Caco-2 (cell line): ENCODE results near the gene NEK9. TPM values are rescaled to one million over a fixed set of nuclear protein-coding genes. Genes with fewer than 3 reads are reported as not detected.
"Not testable (repeated sequence)": the region's sequence is repeated elsewhere in the genome, so short reads cannot be mapped to it uniquely, and the experiment has no call there.

Experiments
- BruUV-seq: library from RNA; stranded (reverse); fragments of 400-500 nt; replicated peaks from 2 replicates; lab custom pipeline; 2021; lab: Mats Ljungman, UMichigan
- CTCF ChIA-PET: fragments of 300-600 bp; sonication (Branson Sonifier 250); formaldehyde crosslinking; loops from one replicate; lab custom pipeline; 2022; ENCODE audit warnings: antibody characterized with exemption; lab: Charles Lee
- POLR2A ChIA-PET: fragments of 300-600 bp; sonication (Branson Sonifier 250); formaldehyde crosslinking; loops from one replicate; lab custom pipeline; 2022; ENCODE audit warnings: antibody characterized with exemption; lab: Charles Lee
- DNase-seq, 2 experiments: peaks; one replicate each; pipeline versions ENCODE4 v3.0.0 to v3.0.0-alpha.2; 2020 to 2022
- H3K27me3 ChIP-seq: replicated peaks from 2 replicates; pipeline ENCODE4 v1.6.0; 2011; ENCODE audit warnings: low read length; ENCODE audit not compliant: control insufficient read depth, insufficient read depth
- H3K36me3 ChIP-seq: 2 replicates; pipeline ENCODE4 v1.5.1; 2011; ENCODE audit warnings: low read length; ENCODE audit not compliant: control insufficient read depth, insufficient read depth
- H3K4me1 ChIP-seq: fragments of 250-450 bp; sonication (Bioruptor Pico); 2 replicates; pipeline ENCODE4 v1.5.1; 2020; ENCODE audit warnings: mild to moderate bottlenecking
- H3K4me3 ChIP-seq: 2 replicates; pipeline ENCODE4 v1.5.1; 2011; ENCODE audit warnings: low read depth, mild to moderate bottlenecking, control low read depth, low read length
- H3K9me3 ChIP-seq: fragments of 250-450 bp; sonication (Bioruptor Pico); 2 replicates; pipeline ENCODE4 v1.5.1; 2020; ENCODE audit warnings: mild to moderate bottlenecking, moderate library complexity
- H3K27ac Mint-ChIP-seq: one replicate; pipeline ENCODE4 v1.8.0; 2022; ENCODE audit warnings: mixed read lengths; ENCODE audit not compliant: unreplicated experiment
- H3K27me3 Mint-ChIP-seq: one replicate; pipeline ENCODE4 v1.8.0; 2022; ENCODE audit warnings: mixed read lengths; ENCODE audit not compliant: insufficient read depth, unreplicated experiment
- H3K36me3 Mint-ChIP-seq: one replicate; pipeline ENCODE4 v1.8.0; 2022; ENCODE audit warnings: mild to moderate bottlenecking, mixed read lengths; ENCODE audit not compliant: insufficient read depth, unreplicated experiment
- H3K4me1 Mint-ChIP-seq: one replicate; pipeline ENCODE4 v1.8.0; 2022; ENCODE audit warnings: low read depth, mixed read lengths; ENCODE audit not compliant: unreplicated experiment
- H3K4me3 Mint-ChIP-seq: one replicate; pipeline ENCODE4 v1.8.0; 2022; ENCODE audit warnings: mild to moderate bottlenecking, moderate library complexity, mixed read lengths; ENCODE audit not compliant: unreplicated experiment
- H3K9me3 Mint-ChIP-seq: one replicate; pipeline ENCODE4 v1.8.0; 2022; ENCODE audit warnings: mixed read lengths; ENCODE audit not compliant: unreplicated experiment
- intact Hi-C: fragments of 100-400 bp; cut with micrococcal nuclease; formaldehyde crosslinking; loops from one replicate; pipeline ENCODE4 v1.10.0; 2022; ENCODE audit not compliant: unreplicated experiment
- total RNA-seq: library from RNA; stranded (reverse); gene quantifications from 2 replicates; pipeline ENCODE4 v1.2.3, GENCODE V29; 2022
- TF ChIP-seq, protein P1 (sequence below), 2 experiments: fragments of 200-600 bp in 1 of 2; IDR thresholded peaks; 1 replicate in 1 of 2; 2 replicates in 1 of 2; pipeline versions ENCODE4 v1.5.1 to v1.8.0; 2011 to 2022; ENCODE audit warnings: antibody characterized with exemption in 1 of 2, control low read depth in 1 of 2, inconsistent platforms in 1 of 2, low read depth in 1 of 2, low read length in 1 of 2, mild to moderate bottlenecking in 1 of 2, moderate library complexity in 1 of 2; ENCODE audit not compliant: insufficient read depth in 1 of 2, severe bottlenecking in 1 of 2, unreplicated experiment in 1 of 2

Gene NEK9
- total RNA-seq, 1 experiment from 2014 or later = 69.2 TPM

DNA sequence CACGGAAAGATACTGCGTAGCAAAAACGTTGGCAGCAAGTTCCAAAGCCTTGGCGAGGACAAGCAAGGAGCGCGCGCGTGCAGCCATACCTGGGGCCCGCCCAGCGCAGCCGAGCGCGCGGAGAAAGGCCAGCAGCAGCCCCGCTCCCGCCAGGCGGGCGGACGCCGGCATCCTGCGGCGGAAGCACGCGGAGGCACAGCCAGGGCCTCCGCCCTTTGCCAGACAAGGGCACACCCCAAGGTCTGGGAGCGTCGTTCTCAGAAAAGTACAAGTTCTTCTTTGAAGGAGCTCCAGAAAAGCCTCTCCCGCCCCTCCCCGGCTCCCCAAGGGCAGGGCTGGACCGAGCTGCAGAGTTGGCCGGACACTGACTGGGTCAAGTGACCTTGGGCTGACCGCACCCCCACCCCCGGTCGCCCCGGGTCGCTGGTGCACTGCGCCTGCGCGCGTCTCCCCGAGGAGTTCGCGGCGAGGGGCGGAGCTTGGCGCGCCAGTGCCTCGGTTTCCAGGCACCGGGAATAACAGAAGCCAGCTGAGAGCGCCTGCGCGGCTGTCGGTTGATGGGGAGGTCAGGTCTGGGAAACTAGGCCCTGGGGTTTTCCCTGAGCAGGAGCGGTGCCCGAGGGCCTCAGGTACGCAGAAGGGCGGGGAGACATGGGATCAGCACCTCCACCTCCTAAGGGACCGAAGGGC, 57.6 kb downstream of the NEK9 start, which contains the start of gene ZC2HC1C:
Gene ZC2HC1C (plus strand): TSS at position 521 of the 690 bp plus-strand sequence. CDS start 933 bp downstream, outside the sequence.
- Mint-ChIP-seq H3K4me3 (no peak within 1 kb of the TSS), H3K9me3 (no peaks in the 10 kb centered on the region), H3K36me3 (peaks cover 6% of the 10 kb centered on the region), H3K27me3 (no peaks in the 10 kb centered on the region), H3K4me1 (peaks cover 6% of the 10 kb centered on the region), H3K27ac (no peak within 1 kb of the TSS)
- Histone ChIP-seq H3K4me1 (peaks cover 5% of the 10 kb centered on the region), H3K36me3 (no peaks in the 10 kb centered on the region), H3K9me3 (no peaks in the 10 kb centered on the region), H3K27me3 (no peaks in the 10 kb centered on the region), H3K4me3 (peak within 1 kb of the TSS; percentile 54)
- intact Hi-C loops = loop anchor here (2.0 to 5.0 kb wide), 2 partner anchors 18 to 117 kb away; partner anchors contain the start of gene MLH3
- ChIA-PET POLR2A (interaction anchor here (0.6 to 1.0 kb wide), 7 partner anchors 9 to 192 kb away, joined by 3 to 7 read pairs (median 6); partner anchors contain the start of genes EIF2B2, PGF and RPS6KL1), CTCF (interaction anchor here (0.7 to 1.3 kb wide), 6 partner anchors 14 to 467 kb away, joined by 3 to 5 read pairs (median 3); partner anchors contain the start of gene RPS6KL1)
- TF ChIP-seq, protein P1, sequence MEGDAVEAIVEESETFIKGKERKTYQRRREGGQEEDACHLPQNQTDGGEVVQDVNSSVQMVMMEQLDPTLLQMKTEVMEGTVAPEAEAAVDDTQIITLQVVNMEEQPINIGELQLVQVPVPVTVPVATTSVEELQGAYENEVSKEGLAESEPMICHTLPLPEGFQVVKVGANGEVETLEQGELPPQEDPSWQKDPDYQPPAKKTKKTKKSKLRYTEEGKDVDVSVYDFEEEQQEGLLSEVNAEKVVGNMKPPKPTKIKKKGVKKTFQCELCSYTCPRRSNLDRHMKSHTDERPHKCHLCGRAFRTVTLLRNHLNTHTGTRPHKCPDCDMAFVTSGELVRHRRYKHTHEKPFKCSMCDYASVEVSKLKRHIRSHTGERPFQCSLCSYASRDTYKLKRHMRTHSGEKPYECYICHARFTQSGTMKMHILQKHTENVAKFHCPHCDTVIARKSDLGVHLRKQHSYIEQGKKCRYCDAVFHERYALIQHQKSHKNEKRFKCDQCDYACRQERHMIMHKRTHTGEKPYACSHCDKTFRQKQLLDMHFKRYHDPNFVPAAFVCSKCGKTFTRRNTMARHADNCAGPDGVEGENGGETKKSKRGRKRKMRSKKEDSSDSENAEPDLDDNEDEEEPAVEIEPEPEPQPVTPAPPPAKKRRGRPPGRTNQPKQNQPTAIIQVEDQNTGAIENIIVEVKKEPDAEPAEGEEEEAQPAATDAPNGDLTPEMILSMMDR (IDR thresholded peaks at IDR 0.05; ENCODE audit: insufficient read depth in 1 of 2, low read depth in 1 of 2, low read length in 1 of 2, severe bottlenecking in 1 of 2, unreplicated experiment in 1 of 2) = no peak
- DNase-seq = peak; percentile 94 to 97
- no TSS peak for BruUV-seq

GRCh38 chr14:75068294-75069120, 58.3 kb downstream of the NEK9 start:
- CTCF ChIA-PET = interaction anchor here (1.1 kb wide), 1 partner anchor 145 kb away, joined by 3 read pairs; the partner anchor contains the start of gene RPS6KL1
- TSS peak; percentile 81 for BruUV-seq
- intact Hi-C loops = loop anchor here (2.0 to 5.0 kb wide), 2 partner anchors 18 to 116 kb away; partner anchors contain the start of gene MLH3

GRCh38 chr14:75067765-75068164, 59.1 kb downstream of the NEK9 start:
- CTCF ChIA-PET, H3K9me3 Mint-ChIP-seq, H3K9me3 ChIP-seq, H3K4me1 ChIP-seq, DNase-seq, H3K4me1 Mint-ChIP-seq, H3K36me3 ChIP-seq, H3K27ac Mint-ChIP-seq, BruUV-seq, H3K4me3 Mint-ChIP-seq, H3K27me3 Mint-ChIP-seq, H3K27me3 ChIP-seq: not testable (repeated sequence)
- POLR2A ChIA-PET = interaction anchor here (0.6 kb wide), 1 partner anchor 12 kb away, joined by 13 read pairs; no protein-coding TSS in a partner anchor
- peak overlapping the region; percentile 54; the same call in 1 of the 2 replicates for H3K4me3 ChIP-seq
- intact Hi-C loops = loop anchor here (2.0 to 5.0 kb wide), 2 partner anchors 17 to 115 kb away; partner anchors contain the start of gene MLH3
- peaks cover 13% of the 10 kb centered on the region for H3K36me3 Mint-ChIP-seq

More at GRCh38 chr14:75068294-75069120, 58.3 kb downstream of the NEK9 start:
- Histone ChIP-seq H3K4me3 (peak overlapping the region; percentile 54), H3K4me1 (peaks cover 5% of the 10 kb centered on the region), H3K9me3 (no peaks in the 10 kb centered on the region), H3K36me3 (no peaks in the 10 kb centered on the region), H3K27me3 (no peaks in the 10 kb centered on the region)
- Mint-ChIP-seq H3K9me3 (no peaks in the 10 kb centered on the region), H3K4me1 (peaks cover 6% of the 10 kb centered on the region), H3K27ac (no peak overlapping the region), H3K36me3 (peaks cover 12% of the 10 kb centered on the region), H3K27me3 (no peaks in the 10 kb centered on the region), H3K4me3 (no peak overlapping the region)
- no peak for DNase-seq
- TF ChIP-seq, protein P1 (IDR thresholded peaks at IDR 0.05; ENCODE audit: insufficient read depth in 1 of 2, low read depth in 1 of 2, low read length in 1 of 2, severe bottlenecking in 1 of 2, unreplicated experiment in 1 of 2) = no peak
- POLR2A ChIA-PET = interaction anchor here (0.6 to 1.0 kb wide), 3 partner anchors 10 to 66 kb away, joined by 3 to 13 read pairs (median 6); partner anchors contain the start of gene EIF2B2
